ENCODE results near the gene CCDC28A. TPM values are rescaled to one million over a fixed set of nuclear protein-coding genes. Genes with fewer than 3 reads are reported as not detected.

Gene CCDC28A
- polyA plus RNA-seq, 3 donors: 16.6 to 53.3 (median 42.6) TPM

GRCh38 chr6:138752017-138752416, 21.6 kb upstream of the CCDC28A start:
- Histone ChIP-seq H3K27ac (ENCODE audit: low read depth in 1 of 2, low read length in 2 of 2) (no peak overlapping the region), H3K4me1 (ENCODE audit: control insufficient read depth in 1 of 2, insufficient read depth in 2 of 2, low read length in 2 of 2) (no peaks in the 10 kb centered on the region), H3K4me3 (replicated peaks in 1 of 3; ENCODE audit: low read depth in 2 of 3, low read length in 3 of 3) (no peak overlapping the region), H3K27me3 (ENCODE audit: control insufficient read depth in 2 of 2, insufficient read depth in 2 of 2, low read length in 2 of 2) (no peaks in the 10 kb centered on the region), H2AFZ (ENCODE audit: insufficient read depth, low read depth, low read length, poor library complexity, severe bottlenecking) (no peak overlapping the region), H3K9ac (ENCODE audit: insufficient read depth, low read length, poor library complexity, severe bottlenecking) (no peak overlapping the region), H4K20me1 (ENCODE audit: insufficient read depth, low read length) (no peaks in the 10 kb centered on the region), H3K36me3 (replicated peaks in 1 of 2; ENCODE audit: control insufficient read depth in 1 of 2, insufficient read depth in 2 of 2, low read length in 2 of 2) (no peaks in the 10 kb centered on the region), H3K4me2 (replicated peaks; ENCODE audit: extremely low read depth, low read length, poor library complexity, severe bottlenecking) (no peak overlapping the region), H3K9me3 (replicated peaks in 1 of 2; ENCODE audit: control insufficient read depth in 1 of 2, insufficient read depth in 1 of 2, low read length in 2 of 2) (no peaks in the 10 kb centered on the region), H3K79me2 (ENCODE audit: insufficient read depth, low read length) (no peaks in the 10 kb centered on the region)
- DNase-seq: no peak
- Mint-ChIP-seq H3K27ac (no peak overlapping the region), H3K27me3 (ENCODE audit: low read depth in 3 of 3) (peaks cover 1 to 4% (median 4%) of the 10 kb centered on the region in 3 donors), H3K4me3 (no peak overlapping the region), H3K4me1 (no peaks in the 10 kb centered on the region), H3K9me3 (peaks cover 0 to 3% (median 0%) of the 10 kb centered on the region in 7 donors), H3K36me3 (no peaks in the 10 kb centered on the region)
- WGBS (ENCODE audit: insufficient coverage): no CpG with 5 or more reads among the region's 4 CpGs
- intact Hi-C loops (cut with micrococcal nuclease): no loop called here
- no peak for TF ChIP-seq CTCF (IDR thresholded peaks at IDR 0.05)

GRCh38 chr6:138757136-138757535, 16.4 kb upstream of the CCDC28A start:
- Histone ChIP-seq H3K27me3 (ENCODE audit: control insufficient read depth in 2 of 2, insufficient read depth in 2 of 2, low read length in 2 of 2) (no peaks in the 10 kb centered on the region), H3K79me2 (ENCODE audit: insufficient read depth, low read length) (no peaks in the 10 kb centered on the region), H3K9me3 (replicated peaks in 1 of 2; ENCODE audit: control insufficient read depth in 1 of 2, insufficient read depth in 1 of 2, low read length in 2 of 2) (no peaks in the 10 kb centered on the region), H2AFZ (ENCODE audit: insufficient read depth, low read depth, low read length, poor library complexity, severe bottlenecking) (no peak overlapping the region), H3K27ac (ENCODE audit: low read depth in 1 of 2, low read length in 2 of 2) (no peak overlapping the region), H4K20me1 (ENCODE audit: insufficient read depth, low read length) (no peaks in the 10 kb centered on the region), H3K4me2 (replicated peaks; ENCODE audit: extremely low read depth, low read length, poor library complexity, severe bottlenecking) (no peak overlapping the region), H3K36me3 (replicated peaks in 1 of 2; ENCODE audit: control insufficient read depth in 1 of 2, insufficient read depth in 2 of 2, low read length in 2 of 2) (no peaks in the 10 kb centered on the region), H3K9ac (ENCODE audit: insufficient read depth, low read length, poor library complexity, severe bottlenecking) (no peak overlapping the region), H3K4me3 (replicated peaks in 1 of 3; ENCODE audit: low read depth in 2 of 3, low read length in 3 of 3) (no peak overlapping the region), H3K4me1 (ENCODE audit: control insufficient read depth in 1 of 2, insufficient read depth in 2 of 2, low read length in 2 of 2) (no peaks in the 10 kb centered on the region)
- intact Hi-C loops (cut with micrococcal nuclease): no loop called here
- no peak overlapping the region for H3K4me3 Mint-ChIP-seq
- no peaks in the 10 kb centered on the region for H3K9me3 Mint-ChIP-seq
- H3K27ac Mint-ChIP-seq: no peak overlapping the region
- TF ChIP-seq CTCF (IDR thresholded peaks at IDR 0.05): no peak
- no peaks in the 10 kb centered on the region for H3K4me1 Mint-ChIP-seq
- peaks cover 0 to 3% (median 2%) of the 10 kb centered on the region in 3 donors for H3K27me3 Mint-ChIP-seq (ENCODE audit: low read depth in 3 of 3)
- no peaks in the 10 kb centered on the region for H3K36me3 Mint-ChIP-seq
- DNase-seq: no peak
- WGBS (ENCODE audit: insufficient coverage): no CpG with 5 or more reads among the region's 4 CpGs
